ENCODE data around the gene TMEM150A.
"Not testable (repeated sequence)": the region's sequence is repeated elsewhere in the genome, so short reads cannot be mapped to it uniquely, and the experiment has no call there.

The TMEM150A gene

GRCh38 chr2:85615413-85615728 lies 12.9 kb upstream of the TMEM150A start:
- H3K36me3 Mint-ChIP-seq (ENCODE audit: low read depth): peaks cover 5% of the 10 kb centered on the region
- TF ChIP-seq CTCF (IDR thresholded peaks at IDR 0.05; ENCODE audit: unreplicated experiment in 3 of 3): no peak
- H3K4me3 Mint-ChIP-seq: peak overlapping the region; percentile 44 to 97 (median 72)
- peak overlapping the region in 1 of 3 experiments; percentile 88 for H3K27ac Mint-ChIP-seq
- peaks cover 11% of the 10 kb centered on the region for H3K4me1 Mint-ChIP-seq
- H3K9me3 Mint-ChIP-seq: no peaks in the 10 kb centered on the region
- no peaks in the 10 kb centered on the region for H3K27me3 Mint-ChIP-seq (ENCODE audit: low read depth)

- Mint-ChIP-seq H3K4me3 (peak overlapping the region; percentile 54 to 82 (median 76)), H3K4me1 (peaks cover 16% of the 10 kb centered on the region), H3K27ac (peak overlapping the region in 2 of 3 experiments; percentile 50 to 63)
- H3K27me3 Mint-ChIP-seq (ENCODE audit: low read depth); H3K9me3 Mint-ChIP-seq; H3K36me3 Mint-ChIP-seq (ENCODE audit: low read depth): not testable (repeated sequence)
Measured at GRCh38 chr2:85614757-85615156, 12.3 kb upstream of the TMEM150A start.

- Mint-ChIP-seq H3K4me1 (peaks cover 16% of the 10 kb centered on the region), H3K27me3 (ENCODE audit: low read depth) (no peaks in the 10 kb centered on the region), H3K27ac (peak overlapping the region; percentile 38 to 71 (median 60)), H3K4me3 (peak overlapping the region; percentile 56 to 80 (median 72)), H3K9me3 (no peaks in the 10 kb centered on the region), H3K36me3 (ENCODE audit: low read depth) (peaks cover 11% of the 10 kb centered on the region)
- TF ChIP-seq CTCF (IDR thresholded peaks at IDR 0.05; ENCODE audit: unreplicated experiment in 3 of 3): no peak
Measured at GRCh38 chr2:85613717-85614515, 11.4 kb upstream of the TMEM150A start.

GRCh38 chr2:85611705-85612587 lies 9.4 kb upstream of the TMEM150A start, which contains the start of gene C2orf68:
Gene C2orf68 (minus strand): TSS chr2:85612066. CDS start chr2:85611984, 82 bp downstream.
- H3K27ac Mint-ChIP-seq: peak within 1 kb of the TSS; percentile 85 to 96 (median 94)
- no peak for TF ChIP-seq CTCF (IDR thresholded peaks at IDR 0.05; ENCODE audit: unreplicated experiment in 3 of 3)
- H3K9me3 Mint-ChIP-seq: no peaks in the 10 kb centered on the region
- peaks cover 3% of the 10 kb centered on the region for H3K27me3 Mint-ChIP-seq (ENCODE audit: low read depth)
- peak within 1 kb of the TSS; percentile 96 to 99 (median 98) for H3K4me3 Mint-ChIP-seq
- H3K4me1 Mint-ChIP-seq: peaks cover 18% of the 10 kb centered on the region
- H3K36me3 Mint-ChIP-seq (ENCODE audit: low read depth): peaks cover 23% of the 10 kb centered on the region

GRCh38 chr2:85611217-85611704 lies 8.8 kb upstream of the TMEM150A start:
- no peaks in the 10 kb centered on the region for H3K9me3 Mint-ChIP-seq
- H3K4me1 Mint-ChIP-seq: peaks cover 18% of the 10 kb centered on the region
- no peak for TF ChIP-seq CTCF (IDR thresholded peaks at IDR 0.05; ENCODE audit: unreplicated experiment in 3 of 3)
- peak overlapping the region; percentile 85 to 95 (median 86) for H3K27ac Mint-ChIP-seq
- peaks cover 25% of the 10 kb centered on the region for H3K36me3 Mint-ChIP-seq (ENCODE audit: low read depth)
- H3K4me3 Mint-ChIP-seq: peak overlapping the region; percentile 96 to 99 (median 98)
- peaks cover 3% of the 10 kb centered on the region for H3K27me3 Mint-ChIP-seq (ENCODE audit: low read depth)

All from nephron (organoid).